ENCODE results near the gene ST8SIA1. TPM values are rescaled to one million over a fixed set of nuclear protein-coding genes. Genes with fewer than 3 reads are reported as not detected.
"Not testable (repeated sequence)": the region's sequence is repeated elsewhere in the genome, so short reads cannot be mapped to it uniquely, and the experiment has no call there.

ST8SIA1 gene
- 10 to 100 TPM in 1 of 6 donors, 1 to 10 TPM in 5; 1.4 to 10.5 (median 4.1) TPM for total RNA-seq

- Histone ChIP-seq H3K4me1 (peaks cover 9 to 35% (median 18%) of the 10 kb centered on the region in 4 donors), H3K27ac (peak within 1 kb of the TSS; percentile 37 to 78 (median 72)), H3K9me3 (no peaks in the 10 kb centered on the region), H3K36me3 (no peaks in the 10 kb centered on the region), H3K4me3 (peak within 1 kb of the TSS; percentile 11 to 60 (median 54)), H3K27me3 (peaks cover 0 to 16% (median 8%) of the 10 kb centered on the region in 4 donors)
- TF ChIP-seq POLR2A (IDR thresholded peaks at IDR 0.05) (peak in 1 of 4 donors; percentile 9), POLR2AphosphoS5 (IDR thresholded peaks at IDR 0.05) (no peak), EP300 (IDR thresholded peaks at IDR 0.05) (no peak), CTCF (IDR thresholded peaks at IDR 0.05) (no peak)
- ATAC-seq (ENCODE audit: low FRiP score in 2 of 2) (peak; percentile 12 to 77), DNase-seq (peak in 1 of 2 donors; percentile 88)
- 0 to 1% methylated on average over 25 to 35 of the region's 70 CpGs for WGBS, 2 donors
These were observed at the start of gene ST8SIA1 for GRCh38 chr12:22334410-22335100. Gene ST8SIA1, minus strand, starts transcription at chr12:22334707. Its CDS starts 475 bp downstream, at chr12:22334232.

GRCh38 chr12:22380031-22380430, 45.5 kb upstream of the ST8SIA1 start:
- H3K36me3 ChIP-seq = no peaks in the 10 kb centered on the region
- TF ChIP-seq CTCF (IDR thresholded peaks at IDR 0.05) = no peak
- TF ChIP-seq EP300 (IDR thresholded peaks at IDR 0.05) = no peak
- TF ChIP-seq POLR2AphosphoS5 (IDR thresholded peaks at IDR 0.05) = no peak
- TF ChIP-seq POLR2A (IDR thresholded peaks at IDR 0.05) = no peak
- no peaks in the 10 kb centered on the region for H3K9me3 ChIP-seq
- H3K4me1 ChIP-seq = no peaks in the 10 kb centered on the region
- no peaks in the 10 kb centered on the region for H3K27me3 ChIP-seq
- H3K27ac ChIP-seq = no peak overlapping the region
- WGBS, 2 donors = 64 to 65% methylated on average over 3 of the region's 3 CpGs
- H3K4me3 ChIP-seq = no peak overlapping the region
- no peak for DNase-seq
- ATAC-seq (ENCODE audit: low FRiP score in 2 of 2) = no peak

- Histone ChIP-seq H3K36me3 (no peaks in the 10 kb centered on the region), H3K27me3 (no peaks in the 10 kb centered on the region), H3K4me1 (no peaks in the 10 kb centered on the region), H3K9me3 (no peaks in the 10 kb centered on the region), H3K27ac (no peak overlapping the region), H3K4me3 (no peak overlapping the region)
- DNase-seq (no peak), ATAC-seq (ENCODE audit: low FRiP score in 2 of 2) (no peak)
- 58% methylated on average over 4 of the region's 4 CpGs for WGBS, 2 donors
- no peak for TF ChIP-seq CTCF (IDR thresholded peaks at IDR 0.05)
- TF ChIP-seq POLR2AphosphoS5 (IDR thresholded peaks at IDR 0.05) = no peak
- TF ChIP-seq EP300 (IDR thresholded peaks at IDR 0.05) = no peak
- TF ChIP-seq POLR2A (IDR thresholded peaks at IDR 0.05) = no peak
These were observed 43.4 kb upstream of the ST8SIA1 start for GRCh38 chr12:22377731-22378496.

- not testable (repeated sequence) for H3K27me3 ChIP-seq; H3K27ac ChIP-seq; ATAC-seq (ENCODE audit: low FRiP score in 2 of 2); H3K9me3 ChIP-seq; H3K4me1 ChIP-seq; H3K4me3 ChIP-seq; H3K36me3 ChIP-seq
- WGBS, 2 donors = 95 to 96% methylated on average over 19 to 43 of the region's 44 CpGs
- DNase-seq = peak in 1 of 2 donors; percentile 80
These were observed 42.2 kb upstream of the ST8SIA1 start for GRCh38 chr12:22376596-22377150.

- H3K9me3 ChIP-seq = no peaks in the 10 kb centered on the region
- no peaks in the 10 kb centered on the region for H3K36me3 ChIP-seq
- no peak for TF ChIP-seq CTCF (IDR thresholded peaks at IDR 0.05)
- TF ChIP-seq POLR2A (IDR thresholded peaks at IDR 0.05) = no peak
- no peak for TF ChIP-seq POLR2AphosphoS5 (IDR thresholded peaks at IDR 0.05)
- TF ChIP-seq EP300 (IDR thresholded peaks at IDR 0.05) = no peak
- no peaks in the 10 kb centered on the region for H3K27me3 ChIP-seq
- no peak overlapping the region for H3K27ac ChIP-seq
- DNase-seq (no peak), ATAC-seq (ENCODE audit: low FRiP score in 2 of 2) (no peak)
- no peaks in the 10 kb centered on the region for H3K4me1 ChIP-seq
- no peak overlapping the region for H3K4me3 ChIP-seq
- 40 to 53% methylated on average over 2 of the region's 2 CpGs for WGBS, 2 donors
These were observed 40.0 kb upstream of the ST8SIA1 start for GRCh38 chr12:22374508-22374907.
